ENCODE measurements around the gene CST9. TPM values are rescaled to one million over a fixed set of nuclear protein-coding genes. Genes with fewer than 3 reads are reported as not detected.

The CST9 gene
- total RNA-seq, 1 experiment from 2014 or later, result not detected

DNA sequence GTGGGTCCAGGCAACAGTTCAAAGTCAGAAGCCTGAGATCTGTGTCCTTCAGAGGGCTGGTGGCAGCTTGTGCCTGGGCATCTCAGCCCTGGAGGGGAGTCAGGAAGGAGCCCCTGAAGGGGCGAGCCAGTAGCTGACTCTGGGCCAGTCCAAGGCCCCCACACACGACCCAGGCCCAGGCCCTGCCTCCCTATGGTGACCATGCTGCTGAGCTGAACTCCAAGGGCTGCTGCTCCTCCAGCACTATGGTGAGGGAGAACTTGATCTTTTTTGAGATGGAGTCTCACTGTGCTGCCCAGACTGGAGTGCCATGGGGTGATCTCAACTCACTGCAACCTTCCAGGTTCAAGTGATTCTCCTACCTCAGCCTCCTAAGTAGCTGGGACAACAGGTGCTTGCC lies 47.2 kb upstream of the CST9 start:
- no peak for ATAC-seq
- intact Hi-C loops (cut with micrococcal nuclease; ENCODE audit: unreplicated experiment), result no loop called here

DNA sequence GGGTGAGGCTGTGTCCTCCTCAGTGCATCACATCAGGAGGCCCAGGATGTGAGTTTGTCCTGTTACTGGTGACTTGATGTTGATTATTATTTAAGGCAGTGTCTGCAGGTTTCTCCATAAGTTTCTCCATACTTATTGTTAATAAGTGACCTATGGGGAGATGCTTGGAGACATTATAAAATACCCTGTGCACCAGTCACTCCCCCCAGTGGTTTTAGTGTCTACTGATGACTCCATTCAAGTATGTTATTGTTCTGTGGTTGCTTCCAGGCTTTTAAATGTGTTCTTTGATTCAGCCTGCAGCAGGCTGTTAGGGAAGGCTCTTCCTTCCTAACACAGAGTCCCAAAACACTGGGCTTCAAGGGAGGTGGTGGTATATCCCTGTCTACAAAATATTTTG lies 46.7 kb upstream of the CST9 start:
- CTCF ChIA-PET, result no interaction called here
- H3K36me3 ChIP-seq (ENCODE audit: control insufficient read depth, insufficient read depth, low read length), result no peaks in the 10 kb centered on the region
- in situ Hi-C loops (cut with HindIII; ENCODE audit: low pct_unique_long_range_greater_than_20kb, low sequenced_read_pairs) (no loop called here), intact Hi-C loops (cut with micrococcal nuclease; ENCODE audit: unreplicated experiment) (no loop called here)
- no TSS peak for BruUV-seq (replicated peaks)
- H3K4me3 ChIP-seq (ENCODE audit: low read depth in 2 of 2, low read length in 2 of 2), result no peak overlapping the region
- POLR2A ChIA-PET, result no interaction called here
- DNase-seq (ENCODE audit: low read depth, low spot score) (no peak), ATAC-seq (no peak)
- no peaks in the 10 kb centered on the region for H3K9me3 ChIP-seq (ENCODE audit: control insufficient read depth, insufficient read depth, low read depth, low read length)
- TF ChIP-seq, protein P1, sequence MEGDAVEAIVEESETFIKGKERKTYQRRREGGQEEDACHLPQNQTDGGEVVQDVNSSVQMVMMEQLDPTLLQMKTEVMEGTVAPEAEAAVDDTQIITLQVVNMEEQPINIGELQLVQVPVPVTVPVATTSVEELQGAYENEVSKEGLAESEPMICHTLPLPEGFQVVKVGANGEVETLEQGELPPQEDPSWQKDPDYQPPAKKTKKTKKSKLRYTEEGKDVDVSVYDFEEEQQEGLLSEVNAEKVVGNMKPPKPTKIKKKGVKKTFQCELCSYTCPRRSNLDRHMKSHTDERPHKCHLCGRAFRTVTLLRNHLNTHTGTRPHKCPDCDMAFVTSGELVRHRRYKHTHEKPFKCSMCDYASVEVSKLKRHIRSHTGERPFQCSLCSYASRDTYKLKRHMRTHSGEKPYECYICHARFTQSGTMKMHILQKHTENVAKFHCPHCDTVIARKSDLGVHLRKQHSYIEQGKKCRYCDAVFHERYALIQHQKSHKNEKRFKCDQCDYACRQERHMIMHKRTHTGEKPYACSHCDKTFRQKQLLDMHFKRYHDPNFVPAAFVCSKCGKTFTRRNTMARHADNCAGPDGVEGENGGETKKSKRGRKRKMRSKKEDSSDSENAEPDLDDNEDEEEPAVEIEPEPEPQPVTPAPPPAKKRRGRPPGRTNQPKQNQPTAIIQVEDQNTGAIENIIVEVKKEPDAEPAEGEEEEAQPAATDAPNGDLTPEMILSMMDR (IDR thresholded peaks at IDR 0.05), result no peak
- TF ChIP-seq, protein P2, sequence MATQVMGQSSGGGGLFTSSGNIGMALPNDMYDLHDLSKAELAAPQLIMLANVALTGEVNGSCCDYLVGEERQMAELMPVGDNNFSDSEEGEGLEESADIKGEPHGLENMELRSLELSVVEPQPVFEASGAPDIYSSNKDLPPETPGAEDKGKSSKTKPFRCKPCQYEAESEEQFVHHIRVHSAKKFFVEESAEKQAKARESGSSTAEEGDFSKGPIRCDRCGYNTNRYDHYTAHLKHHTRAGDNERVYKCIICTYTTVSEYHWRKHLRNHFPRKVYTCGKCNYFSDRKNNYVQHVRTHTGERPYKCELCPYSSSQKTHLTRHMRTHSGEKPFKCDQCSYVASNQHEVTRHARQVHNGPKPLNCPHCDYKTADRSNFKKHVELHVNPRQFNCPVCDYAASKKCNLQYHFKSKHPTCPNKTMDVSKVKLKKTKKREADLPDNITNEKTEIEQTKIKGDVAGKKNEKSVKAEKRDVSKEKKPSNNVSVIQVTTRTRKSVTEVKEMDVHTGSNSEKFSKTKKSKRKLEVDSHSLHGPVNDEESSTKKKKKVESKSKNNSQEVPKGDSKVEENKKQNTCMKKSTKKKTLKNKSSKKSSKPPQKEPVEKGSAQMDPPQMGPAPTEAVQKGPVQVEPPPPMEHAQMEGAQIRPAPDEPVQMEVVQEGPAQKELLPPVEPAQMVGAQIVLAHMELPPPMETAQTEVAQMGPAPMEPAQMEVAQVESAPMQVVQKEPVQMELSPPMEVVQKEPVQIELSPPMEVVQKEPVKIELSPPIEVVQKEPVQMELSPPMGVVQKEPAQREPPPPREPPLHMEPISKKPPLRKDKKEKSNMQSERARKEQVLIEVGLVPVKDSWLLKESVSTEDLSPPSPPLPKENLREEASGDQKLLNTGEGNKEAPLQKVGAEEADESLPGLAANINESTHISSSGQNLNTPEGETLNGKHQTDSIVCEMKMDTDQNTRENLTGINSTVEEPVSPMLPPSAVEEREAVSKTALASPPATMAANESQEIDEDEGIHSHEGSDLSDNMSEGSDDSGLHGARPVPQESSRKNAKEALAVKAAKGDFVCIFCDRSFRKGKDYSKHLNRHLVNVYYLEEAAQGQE (IDR thresholded peaks at IDR 0.05; ENCODE audit: insufficient read depth in 1 of 2, low read depth in 2 of 2, low read length in 1 of 2), result no peak
- TF ChIP-seq TCF7L2 (IDR thresholded peaks at IDR 0.05; ENCODE audit: low read depth, low read length) (no peak), SIN3A (IDR thresholded peaks at IDR 0.05; ENCODE audit: borderline replicate concordance, insufficient read depth, low read depth, low read length) (no peak), POLR2AphosphoS5 (IDR thresholded peaks at IDR 0.05; ENCODE audit: low read depth, low read length) (no peak)
- no peaks in the 10 kb centered on the region; the same call in none of the 2 replicates for H3K27me3 ChIP-seq (ENCODE audit: control insufficient read depth, insufficient read depth, low read length)
- H3K4me1 ChIP-seq (ENCODE audit: control insufficient read depth, insufficient read depth, low read length), result no peaks in the 10 kb centered on the region
- no peak overlapping the region for H3K27ac ChIP-seq (ENCODE audit: low read length)

More for the DNA sequence above, 47.2 kb upstream of the CST9 start:
- H3K27ac ChIP-seq (ENCODE audit: low read length), result no peak overlapping the region
- H3K27me3 ChIP-seq (ENCODE audit: control insufficient read depth, insufficient read depth, low read length), result peaks cover 2% of the 10 kb centered on the region
- no peak for DNase-seq (ENCODE audit: low read depth, low spot score)
- no peaks in the 10 kb centered on the region for H3K36me3 ChIP-seq (ENCODE audit: control insufficient read depth, insufficient read depth, low read length)
- no peak overlapping the region for H3K4me3 ChIP-seq (ENCODE audit: low read depth in 2 of 2, low read length in 2 of 2)
- H3K4me1 ChIP-seq (ENCODE audit: control insufficient read depth, insufficient read depth, low read length), result no peaks in the 10 kb centered on the region
- BruUV-seq (replicated peaks), result no TSS peak
- H3K9me3 ChIP-seq (ENCODE audit: control insufficient read depth, insufficient read depth, low read depth, low read length), result no peaks in the 10 kb centered on the region
- POLR2A ChIA-PET, result no interaction called here
- CTCF ChIA-PET, result no interaction called here
- TF ChIP-seq, protein P1 (IDR thresholded peaks at IDR 0.05), result no peak
- TF ChIP-seq SIN3A (IDR thresholded peaks at IDR 0.05; ENCODE audit: borderline replicate concordance, insufficient read depth, low read depth, low read length), result no peak
- no peak for TF ChIP-seq TCF7L2 (IDR thresholded peaks at IDR 0.05; ENCODE audit: low read depth, low read length)
- TF ChIP-seq POLR2AphosphoS5 (IDR thresholded peaks at IDR 0.05; ENCODE audit: low read depth, low read length), result no peak
- TF ChIP-seq, protein P2 (IDR thresholded peaks at IDR 0.05; ENCODE audit: insufficient read depth in 1 of 2, low read depth in 2 of 2, low read length in 1 of 2), result no peak
- in situ Hi-C loops (cut with HindIII; ENCODE audit: low pct_unique_long_range_greater_than_20kb, low sequenced_read_pairs), result no loop called here

Data from Panc1 (cell line).